Measurements from ENCODE around the gene ADGRA1.
"Not testable (repeated sequence)": the region's sequence is repeated elsewhere in the genome, so short reads cannot be mapped to it uniquely, and the experiment has no call there.

Gene ADGRA1

DNA sequence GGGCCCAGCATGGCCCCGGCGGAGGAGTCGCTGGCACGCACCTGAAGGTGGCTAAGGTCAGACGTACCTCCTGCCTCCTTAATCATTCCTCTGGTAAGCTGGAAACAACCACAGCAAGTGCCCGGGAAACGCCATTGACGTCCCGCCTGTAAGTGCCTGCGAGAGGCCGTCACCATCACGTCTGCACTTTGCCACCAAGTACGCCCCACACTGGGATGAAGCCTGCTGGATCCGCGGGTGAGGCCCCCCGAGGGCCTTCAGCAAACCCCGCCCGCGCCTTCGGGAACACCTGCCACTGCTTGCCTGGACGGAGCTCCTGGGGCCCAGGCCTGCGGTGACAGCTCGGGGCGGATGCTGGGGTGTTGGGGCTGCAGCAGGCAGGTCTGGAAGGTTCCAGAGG is 12.5 kb downstream of the ADGRA1 start:
- TF ChIP-seq ZNF274 (IDR thresholded peaks at IDR 0.05; ENCODE audit: low read depth, low read length) = no peak

DNA sequence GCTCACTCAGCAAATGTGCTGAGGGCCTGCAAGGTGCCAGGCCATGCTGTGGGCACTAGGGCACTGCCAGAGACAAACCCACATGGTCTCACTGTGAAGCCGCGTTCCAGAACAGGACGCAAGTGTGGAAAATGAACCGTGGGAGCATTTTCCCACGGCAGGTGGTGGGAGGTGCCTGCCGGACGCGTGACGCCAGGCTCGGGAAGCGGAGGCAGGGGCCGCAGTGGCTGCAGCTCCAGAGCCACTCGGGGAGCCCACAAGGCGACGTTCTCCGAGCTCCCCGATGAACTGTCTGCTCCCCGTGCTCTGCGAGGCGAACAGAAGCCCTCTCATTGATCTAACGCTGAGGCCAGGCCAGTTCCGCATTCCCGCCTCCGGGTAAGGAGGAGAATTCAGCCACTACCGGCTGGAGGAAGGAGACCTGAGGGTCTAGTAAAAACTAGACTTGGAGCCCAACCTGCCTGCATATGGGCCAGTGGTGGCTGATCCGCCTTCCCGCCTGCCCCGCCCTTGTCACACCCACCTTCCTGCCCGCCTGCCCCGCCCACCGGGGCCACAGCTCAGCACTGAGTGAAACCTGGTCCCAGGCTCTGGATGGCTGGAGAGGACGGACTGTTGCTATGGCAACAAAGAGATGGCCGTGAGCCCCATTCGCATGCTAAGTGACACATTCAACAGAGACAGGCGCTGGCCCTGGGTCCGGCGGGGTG is 13.1 kb downstream of the ADGRA1 start:
- TF ChIP-seq ZNF274 (IDR thresholded peaks at IDR 0.05; ENCODE audit: low read depth, low read length) = no peak
- H3K4me3 ChIP-seq (ENCODE audit: low read length) = no peak overlapping the region

More for the DNA sequence above, 12.5 kb downstream of the ADGRA1 start:
- H3K4me3 ChIP-seq (ENCODE audit: low read length) = no peak overlapping the region

DNA sequence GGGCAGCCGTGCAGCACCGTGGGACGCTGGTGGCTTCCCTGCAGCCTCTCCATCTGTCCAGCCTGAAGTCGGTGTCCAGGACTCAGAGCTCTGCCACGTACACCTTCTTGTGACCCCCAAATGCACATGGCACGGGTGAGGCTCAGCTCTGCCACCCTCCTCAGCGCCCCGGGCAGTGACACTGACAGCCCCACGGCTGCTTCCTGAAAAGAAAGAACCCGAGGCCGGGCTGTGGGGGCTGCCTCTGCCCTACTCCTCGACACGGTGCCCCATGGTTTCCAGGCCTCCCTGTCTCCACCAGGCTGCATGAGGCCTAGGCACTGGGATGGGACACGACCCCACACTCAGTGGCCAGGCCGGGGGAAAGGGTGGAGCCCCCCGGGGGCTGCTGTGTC is 13.7 kb downstream of the ADGRA1 start:
- TF ChIP-seq ZNF274 (IDR thresholded peaks at IDR 0.05; ENCODE audit: low read depth, low read length) = no peak
- no peak overlapping the region for H3K4me3 ChIP-seq (ENCODE audit: low read length)

DNA sequence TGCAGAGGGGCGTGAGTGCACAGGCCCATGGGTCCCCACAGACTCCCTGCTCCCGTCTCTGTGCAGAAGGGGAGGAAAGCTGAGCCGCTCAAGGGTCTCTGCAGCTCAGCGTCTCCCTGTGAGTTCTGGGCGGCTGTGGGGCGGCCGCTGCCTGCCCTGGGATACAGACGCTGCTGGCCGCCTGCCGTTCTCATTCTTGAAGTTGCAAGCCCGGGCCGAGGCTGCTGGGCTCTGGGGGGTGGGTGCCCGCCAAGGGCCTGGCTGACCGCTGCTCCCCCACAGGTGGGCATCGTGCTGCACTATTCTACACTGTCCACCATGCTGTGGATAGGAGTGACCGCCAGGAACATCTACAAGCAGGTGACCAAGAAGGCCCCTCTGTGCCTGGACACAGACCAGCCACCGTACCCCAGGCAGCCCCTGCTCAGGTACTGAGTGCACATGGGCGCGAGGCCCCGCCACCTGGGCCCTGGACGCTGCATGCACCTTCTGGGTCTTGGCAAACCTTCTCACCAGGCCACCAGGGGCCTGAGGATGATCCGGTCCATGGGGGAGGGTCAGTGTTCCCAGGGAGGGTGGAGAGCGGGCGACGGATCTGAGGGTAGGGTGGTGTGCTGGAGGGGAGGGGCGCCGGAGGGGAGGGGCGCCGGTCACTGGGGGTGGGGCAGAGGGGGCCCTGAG is 14.8 kb downstream of the ADGRA1 start:
- TF ChIP-seq ZNF274 (IDR thresholded peaks at IDR 0.05; ENCODE audit: low read depth, low read length) = no peak
- no peak overlapping the region for H3K4me3 ChIP-seq (ENCODE audit: low read length)

DNA sequence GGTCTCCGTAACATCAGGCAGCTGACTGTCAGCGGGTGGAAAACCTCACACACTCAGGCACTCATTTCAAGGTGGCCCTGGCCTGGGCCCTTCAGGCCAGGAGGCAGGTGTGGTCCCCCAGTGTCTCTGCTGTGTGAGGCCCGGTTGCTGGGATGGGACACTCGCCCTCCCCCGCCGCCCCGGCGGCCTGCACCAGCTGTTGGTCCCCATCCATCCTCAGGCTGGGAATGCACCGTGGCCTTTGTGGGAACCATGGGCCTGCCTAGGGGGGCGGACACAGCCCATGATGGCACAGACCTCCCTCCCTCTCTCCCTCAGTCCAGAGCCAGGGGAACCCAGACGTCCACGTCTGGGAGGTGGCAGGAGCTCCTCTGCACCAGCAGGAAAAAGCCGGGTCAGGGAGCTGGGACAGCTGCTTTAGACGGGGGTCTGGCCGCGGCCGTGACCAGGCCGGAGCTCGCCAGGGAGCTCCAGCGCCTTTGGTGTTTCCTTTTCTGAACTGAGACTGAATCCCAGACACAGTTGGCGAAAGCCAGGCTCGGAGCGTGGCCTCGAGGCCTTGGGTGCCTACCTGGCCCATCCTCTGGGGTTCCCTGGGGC is 15.7 kb downstream of the ADGRA1 start:
- H3K4me3 ChIP-seq (ENCODE audit: low read length) = no peak overlapping the region
- TF ChIP-seq ZNF274 (IDR thresholded peaks at IDR 0.05; ENCODE audit: low read depth, low read length) = no peak

DNA sequence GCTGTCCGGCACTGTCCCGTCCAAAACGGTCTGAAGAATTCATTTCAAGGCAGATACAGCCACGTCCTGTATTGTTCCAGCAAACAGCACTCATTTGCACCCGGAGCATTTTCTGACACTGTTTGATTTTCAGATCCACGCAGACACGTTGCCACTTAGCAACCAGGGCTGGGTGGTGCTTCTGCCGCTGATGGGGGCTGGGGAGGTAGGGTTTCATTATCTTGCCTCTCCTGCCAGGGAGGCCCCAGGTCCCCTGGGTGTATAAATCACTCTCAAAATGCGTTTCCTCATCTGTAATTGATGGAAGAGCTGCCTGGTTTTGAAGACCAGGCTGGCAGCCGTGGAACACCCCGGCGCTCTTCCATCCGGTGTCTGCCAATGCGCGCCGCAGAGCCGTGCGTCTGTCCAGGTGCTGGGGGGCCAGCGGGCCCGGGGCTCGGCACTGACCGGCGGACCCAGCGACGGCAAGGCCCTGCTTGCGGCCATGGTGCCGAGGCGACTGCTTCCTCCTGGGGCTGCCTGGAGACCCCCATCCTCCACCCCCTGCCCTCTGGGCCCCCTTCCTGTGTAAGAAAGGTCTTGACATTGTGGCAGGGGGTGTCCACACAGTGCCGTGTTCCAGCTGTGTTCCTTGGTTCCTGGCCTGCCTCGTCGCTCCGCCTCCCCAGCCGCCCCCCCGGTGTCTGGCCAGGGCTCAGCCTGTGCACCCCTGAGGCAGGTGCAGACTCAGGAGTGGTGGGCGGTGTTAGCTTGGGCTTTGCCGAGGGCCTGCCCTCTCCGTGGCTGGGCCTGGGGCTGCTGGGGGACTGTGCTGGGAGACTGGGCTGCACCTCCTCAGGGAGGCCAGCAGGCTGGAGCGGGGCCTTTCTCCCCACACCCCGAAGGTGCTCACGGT is 16.6 kb downstream of the ADGRA1 start:
- no peak for TF ChIP-seq ZNF274 (IDR thresholded peaks at IDR 0.05; ENCODE audit: low read depth, low read length)

DNA sequence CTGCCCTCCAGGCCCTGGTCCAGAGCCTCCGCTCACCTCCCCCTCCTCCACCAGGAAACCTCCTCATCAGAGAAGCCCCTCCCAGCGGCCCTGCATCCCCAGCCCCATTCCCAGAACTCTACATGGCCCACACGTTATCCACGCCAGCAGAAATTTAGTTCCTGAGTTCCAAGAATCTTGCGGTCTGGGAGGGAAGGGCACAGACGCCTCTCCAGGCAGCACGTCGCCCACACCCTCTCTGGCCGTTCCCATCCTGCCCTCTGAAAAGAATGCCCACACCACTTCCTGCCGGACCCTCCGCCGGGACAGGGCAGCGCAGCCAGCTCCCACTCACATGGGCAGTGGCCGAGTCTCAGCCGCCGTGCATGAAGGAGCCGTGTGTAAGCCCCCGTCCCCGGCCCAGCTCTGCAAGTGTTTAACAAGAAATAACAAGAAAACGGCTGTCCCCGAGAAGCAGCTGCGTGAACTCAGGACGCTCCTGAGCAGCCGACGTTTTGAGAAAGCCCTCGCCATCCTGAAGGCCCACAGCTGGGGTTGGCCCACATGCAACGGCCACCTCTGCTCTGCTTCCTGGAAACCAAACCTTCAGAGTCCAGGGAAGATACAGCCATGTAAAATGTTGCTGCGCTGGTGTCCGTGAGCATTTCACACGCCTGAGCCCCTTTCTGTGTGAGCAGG is 17.4 kb downstream of the ADGRA1 start:
- TF ChIP-seq ZNF274 (IDR thresholded peaks at IDR 0.05; ENCODE audit: low read depth, low read length) = no peak
- H3K4me3 ChIP-seq (ENCODE audit: low read length) = no peak overlapping the region

More for the DNA sequence above, 16.6 kb downstream of the ADGRA1 start:
- no peak overlapping the region for H3K4me3 ChIP-seq (ENCODE audit: low read length)

DNA sequence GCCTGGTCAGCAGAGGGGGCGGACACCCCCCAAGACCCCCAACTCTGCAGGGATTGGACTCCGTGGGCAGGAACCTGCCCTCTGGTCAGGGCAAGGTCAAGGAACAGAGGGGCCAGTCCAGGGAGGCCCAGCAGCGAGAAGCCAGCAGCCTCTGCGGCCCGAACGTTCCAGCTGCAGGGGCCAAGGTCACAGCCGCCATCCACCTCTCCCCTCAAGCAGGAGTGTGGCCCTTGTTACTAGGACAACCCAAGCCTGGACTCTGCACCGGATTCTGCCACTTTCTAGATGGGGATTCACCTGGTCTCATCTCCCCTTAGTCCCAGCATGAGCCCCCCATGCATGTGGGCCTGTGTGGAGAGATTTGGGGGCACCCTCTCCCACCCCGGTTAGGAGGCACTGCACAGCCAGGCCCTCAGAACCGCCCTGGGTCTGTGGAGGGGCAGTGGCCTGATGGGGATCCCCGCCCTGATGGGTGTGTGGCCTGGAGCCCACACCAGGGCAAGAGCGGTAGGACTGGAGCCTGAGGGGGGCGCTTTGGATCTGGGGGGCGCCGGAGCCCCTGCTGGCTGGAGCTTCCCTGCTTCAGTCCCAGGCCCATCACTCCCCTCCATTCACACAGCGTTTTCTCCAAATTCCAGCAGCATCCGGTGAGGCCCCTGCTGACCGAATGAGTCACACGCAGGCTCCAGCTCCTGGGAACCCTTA is 18.1 kb downstream of the ADGRA1 start:
- TF ChIP-seq ZNF274 (IDR thresholded peaks at IDR 0.05; ENCODE audit: low read depth, low read length) = no peak
- H3K4me3 ChIP-seq (ENCODE audit: low read length) = no peak overlapping the region

DNA sequence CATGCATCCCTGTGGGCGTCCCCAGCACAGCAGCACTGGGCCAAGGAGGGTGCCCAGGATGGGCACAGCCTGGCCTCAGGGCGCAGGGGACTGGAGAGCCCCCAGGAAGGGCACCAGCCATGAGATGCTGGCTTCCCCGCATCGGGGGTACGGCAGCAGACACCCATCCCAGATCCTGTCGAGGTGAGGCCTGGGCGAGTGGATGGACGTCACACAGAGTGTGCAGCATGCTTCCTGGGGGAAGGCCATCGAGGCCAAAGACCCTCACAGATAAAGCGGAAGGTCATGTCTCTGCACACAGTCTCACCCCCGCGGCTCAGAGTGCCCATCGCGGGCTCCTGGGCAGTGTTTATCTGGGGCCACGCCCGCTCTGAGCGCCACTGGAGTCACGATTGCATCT is 18.8 kb downstream of the ADGRA1 start:
- H3K4me3 ChIP-seq (ENCODE audit: low read length) = no peak overlapping the region
- no peak for TF ChIP-seq ZNF274 (IDR thresholded peaks at IDR 0.05; ENCODE audit: low read depth, low read length)

DNA sequence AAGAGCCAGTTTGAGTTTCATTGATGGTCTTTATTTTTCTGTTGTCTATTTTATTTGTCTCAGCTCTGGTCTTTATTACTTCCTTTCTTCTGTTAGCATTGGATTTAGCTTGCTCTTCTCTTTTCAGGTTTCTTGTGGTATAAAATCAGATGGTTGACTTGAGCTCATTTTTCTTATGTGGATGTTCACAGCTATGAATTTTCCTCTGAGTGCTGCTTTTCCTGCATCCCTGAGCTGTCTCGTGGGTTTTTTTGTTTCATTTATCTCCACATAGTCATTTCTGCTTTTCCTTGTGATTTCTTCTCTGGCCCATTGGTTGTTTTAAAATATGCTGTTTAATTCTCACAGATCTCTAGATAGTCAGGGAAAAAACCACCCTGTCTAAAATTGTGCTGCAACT is 19.7 kb downstream of the ADGRA1 start:
- H3K4me3 ChIP-seq (ENCODE audit: low read length) = no peak overlapping the region
- TF ChIP-seq ZNF274 (IDR thresholded peaks at IDR 0.05; ENCODE audit: low read depth, low read length) = no peak

DNA sequence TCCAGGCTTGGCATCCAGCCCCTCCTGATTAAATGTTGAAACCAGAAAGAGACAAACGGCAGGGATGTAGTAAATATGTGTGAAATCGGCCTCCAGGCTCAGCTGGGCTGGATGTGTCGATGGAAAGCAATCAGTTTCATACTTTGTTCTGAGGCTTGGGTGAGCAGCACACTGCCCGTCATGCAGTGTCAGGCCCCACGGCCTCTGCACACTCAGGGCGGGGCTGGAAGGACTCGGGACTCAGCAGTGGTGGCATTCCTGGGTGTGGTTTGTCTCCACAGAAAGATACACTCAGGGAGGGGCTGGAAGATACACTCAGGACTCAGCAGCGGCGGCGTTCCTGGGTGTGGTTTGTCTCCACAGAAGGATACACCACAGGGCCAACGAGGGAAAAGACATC is 22.0 kb downstream of the ADGRA1 start:
- no peak overlapping the region for H3K4me3 ChIP-seq (ENCODE audit: low read length)
- TF ChIP-seq ZNF274 (IDR thresholded peaks at IDR 0.05; ENCODE audit: low read depth, low read length) = no peak

DNA sequence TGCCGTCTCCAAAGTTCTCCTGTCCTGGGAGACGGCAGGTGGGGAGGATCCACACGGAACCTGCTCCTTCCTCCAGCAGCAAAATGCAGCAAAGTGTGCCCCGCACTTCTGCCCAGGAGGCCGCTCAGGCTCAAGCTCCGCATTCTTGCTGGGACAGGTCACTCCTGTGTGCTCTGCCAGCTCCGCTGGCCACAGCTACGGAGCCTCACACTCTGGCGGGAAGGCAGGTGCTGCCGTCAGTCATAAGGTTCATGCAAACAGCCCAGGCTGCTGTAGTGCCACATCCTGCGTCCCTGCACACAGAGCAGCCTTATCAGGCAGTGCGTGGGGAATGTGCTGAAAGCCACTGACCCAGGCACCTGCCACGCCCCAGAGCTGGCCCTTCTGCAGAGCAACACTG is 22.4 kb downstream of the ADGRA1 start:
- TF ChIP-seq ZNF274 (IDR thresholded peaks at IDR 0.05; ENCODE audit: low read depth, low read length) = no peak
- no peak overlapping the region for H3K4me3 ChIP-seq (ENCODE audit: low read length)

DNA sequence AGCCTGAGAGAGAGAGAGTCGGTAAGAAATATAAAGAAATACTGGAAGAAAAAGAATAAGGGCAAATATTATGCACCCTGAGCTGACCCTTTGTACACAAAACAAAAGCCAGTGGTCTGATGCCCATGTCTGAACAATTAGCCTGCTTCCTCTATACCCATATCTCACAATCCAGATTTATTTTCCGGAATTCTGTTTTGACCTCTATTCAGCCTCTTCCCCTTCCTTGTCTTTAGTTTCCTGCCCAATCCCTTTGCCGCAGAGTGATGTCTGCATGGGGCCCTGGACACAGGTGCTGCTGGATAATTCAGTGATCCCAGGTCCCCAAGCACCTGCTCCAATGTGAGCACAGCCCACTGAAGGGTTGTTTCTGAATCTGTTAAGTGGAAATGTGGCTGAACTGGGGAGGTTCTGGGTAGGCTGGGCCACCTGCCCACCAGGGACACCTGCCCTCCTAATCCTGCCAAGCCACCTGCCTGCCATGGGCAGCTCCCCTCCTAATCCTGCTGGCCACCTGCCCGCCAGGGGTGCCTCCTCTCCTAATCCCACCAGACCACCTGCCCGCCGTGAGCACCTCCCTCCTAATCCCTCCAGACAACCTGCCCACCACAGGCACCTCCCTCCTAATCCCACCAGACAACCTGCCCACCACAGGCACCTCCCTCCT is 23.0 kb downstream of the ADGRA1 start:
- no peak overlapping the region for H3K4me3 ChIP-seq (ENCODE audit: low read length)

DNA sequence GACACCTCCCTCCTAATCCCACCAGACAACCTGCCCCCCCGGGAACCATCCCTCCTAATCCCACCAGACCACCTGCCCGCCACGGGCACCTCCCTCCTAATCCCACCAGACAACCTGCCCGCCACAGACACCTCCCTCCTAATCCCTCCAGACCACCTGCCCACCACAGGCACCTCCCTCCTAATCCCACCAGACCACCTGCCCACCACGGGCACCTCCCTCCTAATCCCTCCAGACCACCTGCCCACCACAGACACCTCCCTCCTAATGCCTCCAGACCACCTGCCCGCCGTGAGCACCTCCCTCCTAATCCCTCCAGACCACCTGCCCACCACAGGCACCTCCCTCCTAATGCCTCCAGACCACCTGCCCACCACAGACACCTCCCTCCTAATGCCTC is 23.9 kb downstream of the ADGRA1 start:
- H3K4me3 ChIP-seq (ENCODE audit: low read length) = not testable (repeated sequence)

More for the DNA sequence above, 23.0 kb downstream of the ADGRA1 start:
- no peak for TF ChIP-seq ZNF274 (IDR thresholded peaks at IDR 0.05; ENCODE audit: low read depth, low read length)
